ENCODE measurements around the gene KMT2B.

- TF ChIP-seq POLR2A (IDR thresholded peaks at IDR 0.05): no peak
- no peak for TF ChIP-seq CTCF (IDR thresholded peaks at IDR 0.05)
Observed at GRCh38 chr19:35779033-35779432, 61.2 kb downstream of the KMT2B start.

All from lower leg skin (tissue), 3 donors.